RPMI8226 (cell line): Measurements from ENCODE around the gene ANKRD45.
"Not testable (repeated sequence)": the region's sequence is repeated elsewhere in the genome, so short reads cannot be mapped to it uniquely, and the experiment has no call there.

Source experiments
- DNase-seq: peaks from one replicate; pipeline ENCODE4 v3.0.0-alpha.2; 2015

The ANKRD45 gene

GRCh38 chr1:173642450-173643139 is 27.1 kb downstream of the ANKRD45 start:
- DNase-seq: not testable (repeated sequence)

- no peak for DNase-seq
Measured at GRCh38 chr1:173639102-173639501, 30.5 kb downstream of the ANKRD45 start.

GRCh38 chr1:173638043-173639021 is 31.3 kb downstream of the ANKRD45 start:
- DNase-seq: no peak

GRCh38 chr1:173637236-173638042 is 32.2 kb downstream of the ANKRD45 start:
- DNase-seq: not testable (repeated sequence)

GRCh38 chr1:173635116-173635515 is 34.5 kb downstream of the ANKRD45 start, which contains the start of gene TEX50:
TEX50 (plus strand) TSS chr1:173635338; CDS start chr1:173635522, 184 bp downstream.
- no peak for DNase-seq

- DNase-seq: no peak
Measured at GRCh38 chr1:173628888-173629287, 40.8 kb downstream of the ANKRD45 start.

GRCh38 chr1:173627269-173627668 is 42.4 kb downstream of the ANKRD45 start:
- DNase-seq: no peak

- DNase-seq: no peak
Measured at GRCh38 chr1:173616859-173617258, 52.8 kb downstream of the ANKRD45 start.

GRCh38 chr1:173613086-173613485 is 56.6 kb downstream of the ANKRD45 start:
- DNase-seq: not testable (repeated sequence)

GRCh38 chr1:173608503-173609216 is 61.0 kb downstream of the ANKRD45 start:
- no peak for DNase-seq

- peak; percentile 41 for DNase-seq
Measured at GRCh38 chr1:173603056-173603591, 66.5 kb downstream of the ANKRD45 start, which contains the start of gene SLC9C2. SLC9C2 (minus strand) TSS chr1:173603072; CDS start chr1:173601776, 1,296 bp downstream.

GRCh38 chr1:173601588-173601987 is 68.1 kb downstream of the ANKRD45 start:
- DNase-seq: peak; percentile 49

GRCh38 chr1:173596097-173596825 is 73.4 kb downstream of the ANKRD45 start:
- no peak for DNase-seq

- DNase-seq: not testable (repeated sequence)
Measured at GRCh38 chr1:173591138-173591537, 78.5 kb downstream of the ANKRD45 start.

GRCh38 chr1:173590557-173590956 is 79.1 kb downstream of the ANKRD45 start:
- DNase-seq: no peak

GRCh38 chr1:173581383-173582079 is 88.1 kb downstream of the ANKRD45 start:
- DNase-seq: no peak

- DNase-seq: no peak
Measured at GRCh38 chr1:173580658-173581057, 89.0 kb downstream of the ANKRD45 start.

GRCh38 chr1:173580071-173580470 is 89.6 kb downstream of the ANKRD45 start:
- DNase-seq: no peak

- no peak for DNase-seq
Measured at GRCh38 chr1:173573596-173573995, 96.1 kb downstream of the ANKRD45 start.

GRCh38 chr1:173572201-173572873 is 97.3 kb downstream of the ANKRD45 start:
- no peak for DNase-seq
